PFSK-1 (cell line): ENCODE measurements around the gene MRPL55.

Experiments used
- POLR2AphosphoS5 ChIP-seq: IDR thresholded peaks from 2 replicates; pipeline ENCODE4 v1.6.1; 2012; ENCODE audit warnings: low read depth, mild to moderate bottlenecking, control low read depth, low read length, moderate library complexity
- REST ChIP-seq, 2 experiments: IDR thresholded peaks; 2 replicates each; pipeline versions ENCODE4 v1.6.1 to v1.8.0; 2011 to 2012; ENCODE audit warnings: low read depth in 2 of 2, low read length in 2 of 2, control low read depth in 1 of 2, inconsistent platforms in 1 of 2, mild to moderate bottlenecking in 1 of 2, moderate library complexity in 1 of 2; ENCODE audit not compliant: insufficient read depth in 1 of 2
- SIN3A ChIP-seq: IDR thresholded peaks from 2 replicates; pipeline ENCODE4 v1.6.1; 2012; ENCODE audit warnings: mild to moderate bottlenecking, low read length, moderate library complexity, borderline replicate concordance; ENCODE audit not compliant: insufficient read depth
- TAF1 ChIP-seq: IDR thresholded peaks from 2 replicates; pipeline ENCODE4 v1.6.1; 2012; ENCODE audit warnings: low read length, control low read depth, borderline replicate concordance; ENCODE audit not compliant: insufficient read depth

GRCh38 chr1:228101994-228102790, 6.9 kb downstream of the MRPL55 start:
- TF ChIP-seq SIN3A (no peak), REST (IDR thresholded peaks at IDR 0.05; ENCODE audit: insufficient read depth in 1 of 2, low read depth in 2 of 2, low read length in 2 of 2) (no peak), POLR2AphosphoS5 (no peak), TAF1 (no peak)
